ENCODE measurements around the gene BID. TPM values are rescaled to one million over a fixed set of nuclear protein-coding genes. Genes with fewer than 3 reads are reported as not detected.

The BID gene
- total and polyA plus RNA-seq, 12 donors = 3.8 to 26.6 (median 10.6) TPM

DNA sequence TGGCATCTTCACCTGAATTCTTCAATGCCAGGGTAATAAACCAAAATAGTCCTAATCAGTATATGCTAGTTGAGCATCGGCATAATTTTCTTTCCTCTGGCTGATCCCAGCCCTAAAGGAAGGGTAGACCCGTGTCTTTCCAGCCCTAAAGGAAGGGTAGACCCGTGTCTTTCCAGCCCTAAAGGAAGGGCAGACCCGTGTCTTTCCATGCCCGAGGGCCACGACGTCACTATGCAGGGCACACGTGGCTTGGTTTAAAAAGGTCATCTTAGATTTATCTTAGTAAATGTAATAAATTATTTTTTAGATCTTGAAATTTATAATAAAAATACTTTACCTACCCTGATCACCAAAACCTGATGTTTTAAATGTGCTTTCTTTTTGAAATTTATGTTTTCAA lies 45.5 kb downstream of the BID start:
- H3K4me1 ChIP-seq (replicated peaks in 1 of 2) = peaks cover 24 to 33% of the 10 kb centered on the region in 2 donors
- no peak for TF ChIP-seq CTCF (IDR thresholded peaks at IDR 0.05)
- TF ChIP-seq POLR2A (IDR thresholded peaks at IDR 0.05) = no peak
- H3K27ac ChIP-seq = no peak overlapping the region
- no peaks in the 10 kb centered on the region for H3K9me3 ChIP-seq (replicated peaks in 1 of 3)
- peak in 1 of 7 donors; percentile 51 for DNase-seq
- H3K36me3 ChIP-seq (replicated peaks in 1 of 2) = peaks cover 0 to 60% of the 10 kb centered on the region in 2 donors
- WGBS, 4 donors = 64 to 79% (median 76%) methylated on average over 8 of the region's 8 CpGs
- H3K27me3 ChIP-seq = no peaks in the 10 kb centered on the region
- intact Hi-C loops (cut with DNase I) = no loop called here
- H3K4me3 ChIP-seq = no peak overlapping the region

GRCh38 chr22:17726928-17727897 lies 47.1 kb downstream of the BID start:
- H3K27me3 ChIP-seq = no peaks in the 10 kb centered on the region
- intact Hi-C loops (cut with DNase I) = no loop called here
- TF ChIP-seq CTCF (IDR thresholded peaks at IDR 0.05) (no peak), POLR2A (IDR thresholded peaks at IDR 0.05) (no peak)
- 77 to 81% (median 78%) methylated on average over 16 to 18 of the region's 18 CpGs for WGBS, 4 donors
- H3K4me1 ChIP-seq (replicated peaks in 1 of 2) = peaks cover 24 to 35% of the 10 kb centered on the region in 2 donors
- H3K4me3 ChIP-seq = no peak overlapping the region
- peaks cover 0 to 50% of the 10 kb centered on the region in 2 donors for H3K36me3 ChIP-seq (replicated peaks in 1 of 2)
- H3K27ac ChIP-seq = peak overlapping the region in 1 of 5 donors; percentile 68
- no peaks in the 10 kb centered on the region for H3K9me3 ChIP-seq (replicated peaks in 1 of 3)
- peak in 1 of 7 donors; percentile 41 for DNase-seq

GRCh38 chr22:17726006-17726927 lies 48.0 kb downstream of the BID start:
- Histone ChIP-seq H3K4me1 (replicated peaks in 1 of 2) (peaks cover 24 to 35% of the 10 kb centered on the region in 2 donors), H3K27me3 (no peaks in the 10 kb centered on the region), H3K4me3 (no peak overlapping the region), H3K27ac (peak overlapping the region in 3 of 5 donors; percentile 40 to 68 (median 50)), H3K36me3 (replicated peaks in 1 of 2) (peaks cover 0 to 41% of the 10 kb centered on the region in 2 donors), H3K9me3 (replicated peaks in 1 of 3) (no peaks in the 10 kb centered on the region)
- DNase-seq = peak in 6 of 7 donors; percentile 33 to 62 (median 50)
- no peak for TF ChIP-seq POLR2A (IDR thresholded peaks at IDR 0.05)
- no peak for TF ChIP-seq CTCF (IDR thresholded peaks at IDR 0.05)
- 73 to 80% (median 77%) methylated on average over 13 of the region's 13 CpGs for WGBS, 4 donors
- intact Hi-C loops (cut with DNase I) = no loop called here

DNA sequence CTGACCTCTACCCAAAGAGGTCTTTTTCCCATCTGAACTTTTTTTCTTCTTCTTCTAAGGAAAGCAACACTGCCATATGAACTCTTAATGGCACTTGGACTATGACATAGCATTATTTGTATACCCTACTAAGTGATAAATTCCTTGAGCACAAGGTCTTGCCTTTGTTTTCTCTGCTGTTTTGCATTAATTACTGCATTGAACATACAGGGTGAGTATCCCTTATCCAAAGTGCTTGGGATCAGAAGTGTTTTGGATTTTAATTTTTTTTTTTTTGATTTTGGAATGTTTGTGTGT lies 48.8 kb downstream of the BID start:
- intact Hi-C loops (cut with DNase I) = no loop called here
- TF ChIP-seq CTCF (IDR thresholded peaks at IDR 0.05) (no peak), POLR2A (IDR thresholded peaks at IDR 0.05) (no peak)

More for the DNA sequence above, 48.8 kb downstream of the BID start:
- Histone ChIP-seq H3K4me3 (no peak overlapping the region), H3K27ac (peak overlapping the region in 3 of 5 donors; percentile 15 to 50 (median 40)), H3K36me3 (replicated peaks in 1 of 2) (peaks cover 0 to 36% of the 10 kb centered on the region in 2 donors), H3K27me3 (no peaks in the 10 kb centered on the region), H3K4me1 (replicated peaks in 1 of 2) (peaks cover 24 to 35% of the 10 kb centered on the region in 2 donors), H3K9me3 (replicated peaks in 1 of 3) (no peaks in the 10 kb centered on the region)
- DNase-seq = no peak

All from adrenal gland (tissue), 12 donors.